ENCODE data around the gene SEMA3D.

SEMA3D gene

GRCh38 chr7:85183296-85183695, 3.6 kb downstream of the SEMA3D start:
- DNase-seq, result no peak

- no peak for DNase-seq
These were observed 8.1 kb downstream of the SEMA3D start for GRCh38 chr7:85178531-85179298.

- no peak for DNase-seq
These were observed 9.5 kb downstream of the SEMA3D start for GRCh38 chr7:85177316-85177715.

GRCh38 chr7:85176197-85176596, 10.7 kb downstream of the SEMA3D start:
- no peak for DNase-seq

DNA sequence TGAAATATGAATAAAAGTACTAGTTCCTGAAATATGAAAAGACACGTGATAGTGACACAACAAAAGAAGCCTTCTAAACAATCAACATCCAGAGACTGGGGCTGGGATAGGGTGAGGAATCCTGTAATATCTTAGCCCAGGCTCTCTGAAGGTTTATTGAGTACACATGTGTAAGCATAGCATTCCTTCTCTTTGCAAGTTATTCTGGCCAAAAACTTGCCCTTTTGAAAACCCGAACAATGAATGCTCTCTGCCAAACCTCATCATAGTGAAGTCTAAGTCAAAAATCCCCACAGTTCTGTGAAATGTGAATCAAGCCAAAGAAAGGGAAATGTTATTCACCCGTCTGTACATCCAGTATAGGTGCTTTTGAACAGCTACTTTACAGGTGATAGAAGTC, 11.6 kb downstream of the SEMA3D start:
- no peak for DNase-seq

GRCh38 chr7:85172530-85172941, 14.3 kb downstream of the SEMA3D start:
- no peak for DNase-seq

- no peak for DNase-seq
These were observed 19.2 kb downstream of the SEMA3D start for GRCh38 chr7:85167636-85168035.

GRCh38 chr7:85165263-85165662, 21.6 kb downstream of the SEMA3D start:
- DNase-seq, result no peak

DNA sequence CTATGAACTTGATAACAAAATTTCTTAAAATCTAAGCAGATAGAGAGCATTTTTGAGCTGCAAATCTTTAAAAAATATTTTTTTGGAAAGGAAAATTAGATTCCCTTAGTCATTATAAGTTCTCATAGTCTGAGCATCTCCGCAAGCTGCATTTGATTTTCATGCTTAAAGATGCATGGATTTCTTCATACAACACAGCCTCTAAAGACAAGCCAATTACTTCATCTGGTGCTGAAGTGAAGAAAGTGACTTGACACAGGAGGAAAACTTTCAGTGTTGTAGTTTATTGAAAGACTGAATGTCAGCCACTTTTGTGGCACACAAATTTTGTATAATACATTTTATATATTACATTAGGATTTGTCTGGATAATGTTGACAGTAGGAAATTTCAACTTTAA, 22.5 kb downstream of the SEMA3D start:
- DNase-seq, result no peak

GRCh38 chr7:85162721-85163120, 24.1 kb downstream of the SEMA3D start:
- no peak for DNase-seq

DNA sequence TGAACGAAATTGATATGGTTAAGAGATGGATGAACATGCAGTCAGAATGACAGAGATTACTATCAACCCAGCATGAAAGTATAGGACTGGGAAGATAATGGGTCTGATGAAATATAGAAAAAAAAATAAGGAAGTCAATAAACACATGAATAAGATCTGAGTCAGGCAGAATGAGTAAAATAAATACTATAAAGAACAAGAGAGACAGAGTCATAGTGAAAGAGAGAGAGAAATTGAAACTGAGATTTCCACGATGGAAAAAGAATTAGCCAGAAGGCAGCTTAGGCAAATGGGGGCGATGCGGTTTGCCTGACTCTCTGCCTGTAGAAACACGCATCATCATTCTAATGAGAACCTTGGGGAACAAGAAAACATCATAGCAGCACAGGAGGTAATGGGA, 26.6 kb downstream of the SEMA3D start:
- DNase-seq, result peak; percentile 36

- DNase-seq, result no peak
These were observed 27.9 kb downstream of the SEMA3D start for GRCh38 chr7:85159003-85159402.

DNA sequence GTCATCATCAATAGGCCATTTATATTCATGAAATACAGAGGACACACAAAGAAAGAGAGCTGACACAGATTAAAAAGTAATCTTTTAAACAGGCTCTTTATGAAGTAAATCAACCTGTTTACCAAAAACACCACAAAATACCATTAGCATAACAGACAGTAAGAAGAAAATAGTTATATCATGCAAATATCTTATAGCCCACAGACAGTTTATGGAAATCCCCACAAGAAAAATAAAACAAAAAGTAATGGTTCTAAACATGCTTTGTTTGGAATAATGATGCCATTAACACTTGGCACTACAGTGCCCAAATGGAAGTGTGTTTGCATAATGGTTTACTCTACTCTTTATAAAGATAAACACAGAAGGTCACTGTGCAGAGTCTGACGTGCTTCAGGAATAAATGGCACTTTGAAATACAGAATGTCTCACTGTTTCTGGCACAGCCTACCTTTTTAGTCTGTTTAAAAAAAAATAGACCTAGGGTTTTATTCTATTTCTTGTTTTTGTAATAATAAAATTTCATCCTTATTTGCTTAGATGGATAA, 30.1 kb downstream of the SEMA3D start:
- no peak for DNase-seq

GRCh38 chr7:85154282-85154937, 32.4 kb downstream of the SEMA3D start:
- no peak for DNase-seq

DNA sequence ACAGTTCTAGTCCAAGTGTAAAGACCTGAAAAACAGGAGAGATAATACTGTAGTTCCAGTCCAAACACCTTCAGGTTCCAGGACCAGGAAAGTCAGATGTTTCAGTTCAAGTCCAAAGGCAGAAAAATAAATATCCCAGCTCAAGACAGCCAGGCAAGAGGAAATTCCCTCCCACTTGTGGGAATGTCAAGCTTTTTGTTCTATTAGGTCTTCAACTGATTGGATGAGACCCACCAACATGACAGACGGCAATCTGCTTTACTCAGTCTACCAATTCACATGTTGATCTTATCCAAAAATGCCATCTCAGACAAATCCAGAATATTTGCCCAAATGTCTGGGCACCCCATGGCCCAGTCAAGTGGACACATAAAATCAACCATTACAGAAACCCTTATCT, 33.1 kb downstream of the SEMA3D start:
- DNase-seq, result no peak

GRCh38 chr7:85150624-85151023, 36.2 kb downstream of the SEMA3D start:
- no peak for DNase-seq

GRCh38 chr7:85144771-85145170, 42.1 kb downstream of the SEMA3D start:
- DNase-seq, result no peak

DNA sequence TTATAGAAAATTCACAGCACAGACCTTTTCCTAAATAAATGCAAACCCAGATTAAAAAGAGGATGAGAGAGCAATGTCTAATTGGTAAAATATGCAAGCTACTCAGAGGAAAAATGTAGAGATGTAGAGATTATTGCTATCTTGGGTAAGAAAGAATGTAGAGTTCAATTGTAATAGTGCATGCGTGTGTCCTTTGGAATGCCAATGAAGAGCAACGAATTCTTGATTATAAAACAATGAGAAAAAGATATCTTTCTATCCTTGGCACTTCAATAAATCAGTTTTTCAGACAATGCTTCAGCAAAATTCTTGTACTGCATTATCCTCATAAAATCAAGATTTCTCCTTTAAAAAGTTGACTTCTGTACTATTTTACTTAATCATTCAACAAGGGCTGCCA, 50.9 kb downstream of the SEMA3D start:
- DNase-seq, result no peak

DNA sequence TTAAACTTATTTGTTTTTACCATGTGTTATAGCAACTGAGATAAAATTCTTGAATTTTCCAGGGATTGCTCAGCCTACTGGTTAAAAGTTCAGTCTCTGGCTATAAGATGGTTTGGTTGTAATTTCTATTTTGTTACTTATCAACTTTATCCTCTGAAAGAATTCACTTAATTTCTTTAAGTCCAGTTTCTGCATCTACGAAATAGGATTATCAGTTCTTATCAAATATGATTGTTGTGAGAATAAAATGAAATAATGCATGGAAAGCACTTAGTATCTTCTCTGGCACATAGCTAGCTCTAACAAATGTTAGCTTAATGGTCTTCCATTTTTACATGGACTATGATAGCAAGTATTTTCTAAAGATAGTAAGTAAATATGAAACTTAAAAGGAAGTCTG, 53.3 kb downstream of the SEMA3D start:
- DNase-seq, result no peak

DNA sequence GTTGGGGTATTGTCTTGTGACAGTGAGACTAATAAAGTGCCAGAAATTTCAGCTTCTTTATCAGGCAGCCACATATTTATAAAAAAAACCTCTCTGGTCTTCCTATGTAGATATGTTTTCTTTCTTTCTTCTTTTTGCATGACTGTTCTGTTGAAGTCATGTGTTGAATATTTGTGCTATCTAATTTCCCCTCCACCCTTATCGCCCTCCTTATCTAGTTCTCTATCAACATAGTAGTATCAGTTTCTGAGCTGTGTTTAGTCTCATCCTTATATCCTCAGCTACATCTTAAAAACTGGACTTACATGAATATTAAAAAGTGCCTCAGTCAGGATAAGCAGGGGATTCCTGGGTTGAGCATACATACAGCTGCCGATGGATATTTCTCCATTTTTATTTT, 53.9 kb downstream of the SEMA3D start:
- DNase-seq, result no peak

- DNase-seq, result no peak
These were observed 56.2 kb downstream of the SEMA3D start for GRCh38 chr7:85130702-85131101.

DNA sequence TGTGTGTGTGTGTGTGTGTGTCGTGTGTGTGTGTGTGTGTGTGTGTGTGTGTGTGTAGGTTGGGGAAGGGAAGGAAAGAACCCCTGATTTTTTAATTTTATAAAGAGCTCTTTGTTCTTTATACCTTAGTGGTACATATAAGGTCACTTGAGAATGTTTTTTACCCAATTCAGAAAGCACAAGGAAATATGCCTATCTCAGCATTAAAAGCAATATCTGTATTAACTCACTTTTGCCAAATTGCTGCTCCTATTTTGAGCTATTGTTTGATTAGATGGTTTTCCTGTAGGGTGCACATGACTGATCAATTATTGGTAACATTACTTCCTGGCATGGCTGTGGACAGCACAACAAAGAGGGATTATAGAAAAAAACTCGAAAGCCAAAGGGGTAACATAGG, 60.5 kb downstream of the SEMA3D start:
- DNase-seq, result no peak

DNA sequence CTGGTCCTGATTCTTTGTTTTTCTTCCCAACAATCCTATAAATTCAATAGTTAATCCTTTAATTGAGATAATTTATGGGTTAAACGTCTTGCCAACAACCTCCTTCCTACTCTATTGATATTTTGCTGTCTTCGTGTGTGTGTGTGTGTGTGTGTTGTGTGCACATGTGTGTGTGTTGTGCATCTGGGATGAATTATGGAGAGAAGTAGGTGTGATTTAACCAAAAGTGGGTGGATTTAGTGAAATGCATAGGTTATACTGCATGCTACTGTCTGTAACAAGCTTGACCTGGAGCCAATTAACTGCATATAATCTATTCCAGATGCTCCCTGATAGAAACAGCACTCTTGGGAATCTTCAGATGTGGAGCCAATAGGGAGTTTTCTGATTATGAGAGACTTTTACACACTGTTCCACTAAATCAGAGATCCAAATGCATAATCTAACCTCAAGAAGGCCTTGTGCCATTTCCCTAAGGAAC, 61.2 kb downstream of the SEMA3D start:
- DNase-seq, result no peak

- no peak for DNase-seq
These were observed 61.7 kb downstream of the SEMA3D start for GRCh38 chr7:85125176-85125575.

Data from stimulated activated CD4-positive, alpha-beta T cell treated with anti-CD3 and anti-CD28 coated beads, Interleukin-1b, Interleukin-23, amount 100 ng/mL, for 48 hours (primary cell).